NCI-H2196 (cell line): ENCODE results near the gene ELL3.
"Not testable (repeated sequence)": the region's sequence is repeated elsewhere in the genome, so short reads cannot be mapped to it uniquely, and the experiment has no call there.

ENCODE experiments used
- DNase-seq: peaks from one replicate; lab custom pipeline; 2025; ENCODE audit not compliant: unreplicated experiment; lab: John Stamatoyannopoulos, UW

The ELL3 gene

GRCh38 chr15:43791993-43792760 lies 15.4 kb upstream of the ELL3 start, which contains the start of gene SERF2:
Gene SERF2, plus strand, starts transcription at chr15:43792320. Its CDS starts 57 bp downstream, at chr15:43792377.
- DNase-seq: peak; percentile 94

GRCh38 chr15:43789409-43789808 lies 12.6 kb upstream of the ELL3 start:
- DNase-seq: no peak

GRCh38 chr15:43779016-43779415 lies 2.2 kb upstream of the ELL3 start:
- no peak for DNase-seq

- DNase-seq: peak; percentile 76
Measured at GRCh38 chr15:43777267-43777914, 625 bp upstream of the ELL3 start.

GRCh38 chr15:43776101-43776717 lies 557 bp downstream of the ELL3 start:
- DNase-seq: peak; percentile 5

GRCh38 chr15:43775411-43775965 lies 1.3 kb downstream of the ELL3 start:
- DNase-seq: peak; percentile 61

GRCh38 chr15:43774062-43774461 lies 2.7 kb downstream of the ELL3 start:
- no peak for DNase-seq

- no peak for DNase-seq
Measured at GRCh38 chr15:43772624-43773023, 4.1 kb downstream of the ELL3 start.

- no peak for DNase-seq
Measured at GRCh38 chr15:43771816-43772215, 5.0 kb downstream of the ELL3 start.

GRCh38 chr15:43769584-43770228 lies 7.1 kb downstream of the ELL3 start:
- peak; percentile 29 for DNase-seq

GRCh38 chr15:43763819-43764446 lies 12.8 kb downstream of the ELL3 start:
- DNase-seq: no peak

- DNase-seq: no peak
Measured at GRCh38 chr15:43762824-43763223, 13.9 kb downstream of the ELL3 start.

GRCh38 chr15:43751885-43752284 lies 24.9 kb downstream of the ELL3 start:
- DNase-seq: no peak

GRCh38 chr15:43749690-43750345 lies 26.9 kb downstream of the ELL3 start:
- DNase-seq: no peak

- DNase-seq: no peak
Measured at GRCh38 chr15:43748376-43748775, 28.4 kb downstream of the ELL3 start.

GRCh38 chr15:43746903-43747309 lies 29.9 kb downstream of the ELL3 start:
- not testable (repeated sequence) for DNase-seq

- DNase-seq: peak; percentile 79
Measured at GRCh38 chr15:43746245-43746902, 30.4 kb downstream of the ELL3 start, which contains the start of gene PDIA3. Gene PDIA3, plus strand, starts transcription at chr15:43746438. Its CDS starts 102 bp downstream, at chr15:43746540.

GRCh38 chr15:43735416-43735815 lies 41.4 kb downstream of the ELL3 start:
- DNase-seq: no peak

- not testable (repeated sequence) for DNase-seq
Measured at GRCh38 chr15:43728053-43728725, 48.6 kb downstream of the ELL3 start.
